HG02759 (cell line): ENCODE measurements around the gene LYRM2.

Source experiments
- ATAC-seq: cut with Tn5 transposase; IDR thresholded peaks from one replicate; pipeline ENCODE4 v1.9.1; 2021; ENCODE audit warnings: mild to moderate bottlenecking, moderate library complexity; ENCODE audit not compliant: unreplicated experiment

LYRM2 gene, protein sequence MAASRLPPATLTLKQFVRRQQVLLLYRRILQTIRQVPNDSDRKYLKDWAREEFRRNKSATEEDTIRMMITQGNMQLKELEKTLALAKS

DNA sequence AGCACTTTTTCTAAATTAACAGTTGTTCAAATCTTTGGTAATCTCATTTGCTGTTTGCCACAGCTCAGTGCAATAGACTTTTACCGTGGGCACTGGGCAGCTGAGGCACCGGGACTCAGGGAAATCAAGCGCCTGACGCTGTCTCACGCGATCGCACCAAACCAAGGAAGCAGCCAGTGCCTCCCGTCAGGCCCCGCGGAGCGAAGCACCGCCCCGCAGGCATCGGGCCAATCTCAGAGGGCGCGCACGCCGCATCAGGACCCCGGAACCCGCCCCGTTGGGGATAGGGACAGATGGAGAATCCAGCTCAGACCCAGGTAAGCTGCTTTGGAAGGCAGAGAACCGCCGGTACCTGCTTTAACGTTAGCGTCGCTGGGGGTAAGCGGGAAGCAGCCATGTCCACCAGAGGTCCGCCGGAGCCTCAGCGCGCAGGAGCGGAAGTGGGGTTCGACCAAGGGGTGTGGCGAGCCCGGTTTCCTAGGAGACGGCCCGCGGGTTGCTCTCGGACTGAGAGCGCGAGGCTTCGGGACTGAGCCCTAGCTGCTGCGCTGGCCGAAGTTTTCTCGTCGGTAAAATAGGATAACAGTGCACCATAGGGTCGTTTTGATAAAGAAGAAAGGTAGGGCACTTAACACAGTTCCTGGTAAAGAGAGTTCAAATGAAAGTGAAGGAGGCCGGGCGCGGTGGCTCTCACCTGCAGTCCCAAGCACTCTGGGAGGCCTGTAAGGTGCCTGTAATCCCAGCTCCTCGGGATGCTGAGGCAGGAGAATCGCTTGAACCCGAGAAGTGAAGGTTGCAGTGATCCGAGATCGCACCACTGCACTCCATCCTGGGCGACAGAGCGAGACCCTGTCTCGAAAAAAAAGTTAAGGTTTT is at the start of gene LYRM2:
Gene LYRM2, minus strand, starts transcription at position 428 of the 876 bp plus-strand sequence. Its CDS starts 31 bp downstream, at position 397.
- ATAC-seq: peak; percentile 99

DNA sequence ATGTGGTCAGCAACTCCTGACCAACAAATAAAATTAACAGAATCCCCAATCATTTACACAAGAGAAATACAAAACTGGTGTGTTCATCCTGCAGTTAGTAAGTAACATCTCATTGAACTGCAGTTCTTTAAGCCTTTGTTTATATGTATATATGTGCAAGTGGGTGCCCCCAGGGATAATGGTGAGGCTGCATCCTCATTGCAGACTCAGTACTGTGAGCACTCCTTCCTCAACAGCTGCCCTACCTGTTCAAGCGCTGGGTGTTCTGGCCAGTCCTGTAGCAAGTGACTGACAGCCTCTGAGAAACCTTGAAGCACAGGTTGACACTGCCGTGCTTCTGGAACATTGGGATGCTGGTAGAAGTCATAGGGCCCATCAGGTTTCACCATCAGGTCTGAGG is 49.8 kb upstream of the LYRM2 start:
- no peak for ATAC-seq

DNA sequence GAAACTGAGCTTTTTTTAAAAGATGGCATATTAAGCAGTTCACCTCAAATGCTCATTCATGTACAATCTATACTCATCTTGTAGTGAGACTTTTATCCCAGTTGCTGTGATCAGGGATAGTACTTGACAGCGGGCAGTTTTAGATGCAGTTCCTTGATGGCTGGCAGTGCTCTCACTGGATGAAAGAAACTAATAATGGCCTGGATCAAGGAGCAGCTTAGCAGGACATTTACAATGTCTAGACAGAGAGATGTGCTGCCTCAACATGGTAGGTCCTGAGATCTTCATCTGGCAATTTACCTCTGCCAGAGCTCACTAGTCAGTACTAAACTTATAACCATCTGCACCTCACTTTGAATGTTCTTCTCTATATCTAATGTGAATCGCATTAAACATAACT is 46.8 kb upstream of the LYRM2 start:
- no peak for ATAC-seq

DNA sequence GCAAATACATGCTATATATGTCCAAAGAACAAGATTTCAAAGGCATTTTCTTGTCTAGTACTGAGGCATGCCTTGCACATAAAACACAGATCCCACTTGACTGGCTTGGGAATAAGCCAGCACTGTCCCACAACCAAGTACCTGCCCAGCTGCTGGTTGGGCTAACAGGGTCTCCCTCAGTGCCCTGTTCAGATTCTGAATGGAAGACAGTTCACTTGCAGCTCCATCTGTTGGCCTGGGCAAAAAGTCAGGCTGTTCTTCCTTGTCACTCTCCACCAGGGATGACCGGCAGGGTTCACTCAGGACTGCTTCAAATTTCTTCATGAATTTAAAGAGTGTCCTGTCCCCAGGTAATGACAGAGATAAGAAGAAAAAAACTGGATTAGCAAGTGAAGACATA is 44.4 kb upstream of the LYRM2 start:
- ATAC-seq: no peak

DNA sequence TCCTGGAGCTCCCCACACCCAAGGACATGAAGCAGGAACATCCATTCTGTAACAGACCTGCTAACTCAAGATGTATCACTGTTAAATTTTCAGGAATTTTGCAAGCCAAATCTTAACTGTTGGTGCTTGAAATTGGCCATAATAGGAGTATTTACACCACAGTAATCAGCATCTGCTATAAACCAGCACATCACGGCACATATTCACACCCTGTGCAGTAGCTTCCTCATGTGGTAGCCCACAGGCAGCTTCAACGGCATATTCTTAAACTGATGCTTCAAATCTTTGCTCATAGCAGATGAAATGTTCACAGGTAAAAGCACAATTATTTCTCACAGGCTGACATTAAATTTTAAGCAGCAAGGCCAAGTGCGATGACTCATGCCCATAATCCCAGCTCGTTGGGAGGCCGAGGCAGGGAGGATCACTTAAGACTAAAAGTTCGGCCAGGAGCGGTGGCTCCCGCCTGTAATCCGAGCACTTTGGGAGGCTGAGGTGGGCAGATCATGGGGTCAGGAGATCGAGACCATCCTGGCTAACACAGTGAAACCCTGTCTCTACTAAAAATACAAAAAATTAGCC is 43.5 kb upstream of the LYRM2 start:
- ATAC-seq: no peak

DNA sequence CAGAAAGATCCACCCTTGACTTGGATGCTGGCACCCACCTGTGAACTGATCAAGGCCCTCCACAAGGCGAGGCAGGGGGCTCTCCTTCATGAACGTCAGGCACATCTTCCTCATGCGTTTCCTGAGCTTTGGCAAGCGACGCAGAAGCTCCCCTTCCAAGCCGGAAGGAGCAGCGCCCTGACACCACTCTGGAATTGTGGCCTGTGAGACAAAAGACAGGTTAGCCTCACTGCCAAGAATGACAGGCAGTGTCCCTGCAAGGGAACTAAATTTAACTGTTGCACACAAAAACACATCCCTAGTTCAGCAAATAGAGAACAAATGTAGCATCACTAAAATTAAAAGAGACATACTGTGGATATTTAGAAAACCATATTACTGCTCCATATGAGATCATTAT is 42.0 kb upstream of the LYRM2 start:
- no peak for ATAC-seq

DNA sequence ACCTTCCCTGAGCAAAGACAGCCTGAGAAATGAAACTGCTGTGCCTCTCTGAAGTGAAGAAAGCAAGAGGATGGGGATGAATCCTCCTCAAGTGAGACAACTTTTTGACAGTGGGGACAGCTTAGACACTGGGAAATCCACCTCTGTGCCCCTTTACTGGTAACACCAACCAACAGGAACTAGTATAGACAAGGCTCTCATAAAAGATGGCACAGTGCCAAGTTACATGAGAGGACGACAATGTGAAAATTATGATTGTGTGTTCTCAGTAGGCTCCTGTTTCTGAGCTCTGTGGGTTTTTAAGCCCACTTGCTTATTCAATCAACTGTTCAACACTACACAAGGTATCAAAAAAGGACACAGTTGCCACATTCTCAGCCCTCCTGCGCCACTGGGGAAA is 41.6 kb upstream of the LYRM2 start:
- ATAC-seq: no peak

DNA sequence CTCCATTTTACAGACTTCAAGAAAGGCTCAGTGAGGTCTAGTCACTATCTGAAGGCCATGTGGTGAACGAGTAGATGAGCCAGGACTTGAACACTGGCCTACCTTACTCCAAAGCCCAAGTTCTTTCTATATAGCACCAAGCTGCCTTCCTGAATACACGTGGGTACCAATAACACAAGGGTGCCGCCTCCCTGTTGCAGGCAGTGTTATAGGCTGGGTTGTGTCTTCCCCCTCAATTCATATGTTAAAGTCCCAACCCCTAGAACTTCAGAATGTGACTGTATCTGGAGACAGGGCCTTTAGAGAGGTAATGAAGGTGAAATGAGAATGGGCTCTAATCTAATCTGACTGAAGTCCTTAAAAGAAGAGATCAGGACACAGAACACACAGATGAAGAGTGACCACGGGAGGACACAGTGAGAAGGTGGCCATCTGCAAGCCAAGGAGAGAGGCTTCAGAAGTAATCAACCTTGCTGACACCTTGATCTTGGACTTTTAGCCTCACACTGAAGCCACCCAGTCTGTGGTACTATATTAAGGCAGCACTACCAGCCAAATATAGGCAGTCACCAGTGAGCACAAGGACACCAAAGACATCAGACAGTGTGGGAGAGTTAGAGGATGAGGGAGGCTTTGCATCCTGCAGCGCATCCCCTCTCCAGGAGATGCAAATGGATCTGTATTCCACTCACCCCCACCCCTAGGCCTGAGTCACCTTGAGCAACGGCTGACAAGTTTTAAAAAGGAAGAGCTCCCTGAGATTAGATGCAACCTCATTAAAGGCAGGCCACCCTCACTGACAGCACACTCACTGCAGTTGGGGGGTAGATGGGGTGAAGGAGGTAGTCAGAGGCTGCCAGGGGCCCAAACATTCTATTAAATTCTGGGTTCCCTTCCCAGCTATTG is 40.9 kb upstream of the LYRM2 start:
- no peak for ATAC-seq

DNA sequence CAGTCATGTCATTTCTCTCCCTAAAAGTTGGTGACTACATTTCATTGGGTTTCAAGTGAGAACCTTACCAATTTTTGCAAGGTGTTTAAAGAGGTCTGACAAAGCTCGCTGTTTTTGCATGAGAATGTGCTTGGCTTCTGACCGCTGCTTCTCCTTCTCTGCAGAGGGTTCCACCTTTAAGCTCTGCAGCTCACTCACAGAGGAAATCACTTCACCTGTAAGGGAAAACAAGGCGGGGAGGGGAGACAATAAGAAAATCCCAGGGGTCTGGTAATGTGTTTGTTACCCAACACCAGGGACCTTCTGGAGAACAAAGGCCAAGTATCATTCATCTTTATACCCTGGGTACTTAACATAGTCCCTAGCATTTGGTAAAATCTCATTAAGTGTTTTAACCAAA is 40.0 kb upstream of the LYRM2 start:
- no peak for ATAC-seq

DNA sequence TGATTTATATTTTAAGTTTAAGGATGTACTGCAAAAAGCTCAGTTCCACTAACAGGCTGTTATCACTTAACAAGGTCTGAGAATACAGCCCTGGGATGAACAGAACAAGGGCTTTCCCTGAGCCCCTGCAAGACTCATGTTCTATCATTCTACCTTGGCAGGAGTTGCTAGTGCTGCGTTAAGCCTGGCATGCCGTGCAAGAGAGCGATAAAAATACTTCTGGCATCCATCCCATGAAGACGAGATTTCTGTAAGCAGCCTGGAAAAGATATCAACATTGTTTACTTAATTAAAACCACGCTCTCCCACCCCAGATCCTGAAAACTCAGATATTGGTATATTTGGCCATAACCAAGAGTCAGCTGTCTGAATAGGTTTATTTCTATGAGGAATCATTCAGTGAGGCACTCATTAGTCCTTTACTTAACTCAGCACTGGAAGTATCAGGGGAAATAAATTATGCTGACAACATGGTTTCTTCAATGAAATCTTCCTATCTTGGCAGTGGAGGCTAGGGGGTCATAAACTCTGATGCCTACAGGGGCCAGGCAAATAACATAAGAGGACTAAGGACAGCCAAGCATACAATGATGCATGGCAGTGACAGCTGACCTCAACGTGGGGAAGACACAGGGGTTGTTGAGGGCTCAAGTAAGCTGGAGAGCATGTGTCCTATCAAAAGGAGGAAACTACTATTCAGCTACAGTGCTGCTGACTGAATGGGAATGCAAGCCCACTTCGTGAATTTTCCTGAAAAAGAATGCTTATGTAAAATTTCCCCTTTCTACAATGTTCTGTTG is 37.6 kb upstream of the LYRM2 start:
- ATAC-seq: no peak

DNA sequence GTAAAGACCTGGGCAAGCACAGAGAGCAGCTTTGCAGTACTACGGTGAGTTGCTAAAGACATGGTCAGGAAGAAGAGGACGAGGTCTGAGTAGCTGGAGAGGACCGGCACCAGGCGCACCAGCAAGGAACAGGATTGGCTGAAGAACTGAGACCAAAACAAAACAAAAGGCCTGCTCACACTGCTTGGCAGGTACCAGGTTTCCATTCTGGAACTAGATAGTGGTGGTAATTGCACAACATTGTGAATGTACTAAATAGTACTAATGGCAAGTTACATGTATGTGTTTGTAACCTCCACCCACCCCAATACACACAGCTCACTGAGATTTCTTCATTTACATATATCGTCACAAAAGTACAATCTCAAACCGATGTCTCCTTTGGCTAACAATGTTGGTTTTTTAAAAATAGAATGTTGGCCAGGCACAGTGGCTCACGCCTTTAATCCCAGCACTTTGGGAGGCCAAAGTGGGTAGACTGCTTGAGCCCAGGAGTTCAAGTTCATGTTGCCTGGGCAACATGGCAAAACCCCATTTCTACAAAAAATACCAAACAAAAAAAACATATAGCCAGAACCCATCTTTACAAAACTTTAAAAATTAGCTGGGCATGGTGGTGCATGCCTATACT is 32.5 kb upstream of the LYRM2 start:
- ATAC-seq: no peak

DNA sequence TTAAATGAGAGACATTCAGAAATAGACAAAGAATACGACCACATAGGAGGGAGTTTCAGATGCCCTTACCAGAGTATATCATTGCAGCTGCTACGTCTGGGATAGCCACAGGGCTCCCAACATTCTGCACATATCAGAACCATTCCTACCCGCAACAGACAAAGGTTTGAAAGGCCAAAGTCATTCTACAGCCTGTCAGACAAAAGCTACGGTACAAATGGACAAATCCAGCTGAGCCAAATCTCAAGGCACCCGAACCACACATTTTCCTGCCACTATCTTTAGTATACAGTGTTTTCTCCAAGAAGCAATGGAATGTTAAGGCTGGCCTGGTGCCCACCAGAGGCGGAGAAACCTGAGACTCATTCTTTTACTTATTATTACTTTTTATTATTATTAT is 30.5 kb upstream of the LYRM2 start:
- no peak for ATAC-seq

DNA sequence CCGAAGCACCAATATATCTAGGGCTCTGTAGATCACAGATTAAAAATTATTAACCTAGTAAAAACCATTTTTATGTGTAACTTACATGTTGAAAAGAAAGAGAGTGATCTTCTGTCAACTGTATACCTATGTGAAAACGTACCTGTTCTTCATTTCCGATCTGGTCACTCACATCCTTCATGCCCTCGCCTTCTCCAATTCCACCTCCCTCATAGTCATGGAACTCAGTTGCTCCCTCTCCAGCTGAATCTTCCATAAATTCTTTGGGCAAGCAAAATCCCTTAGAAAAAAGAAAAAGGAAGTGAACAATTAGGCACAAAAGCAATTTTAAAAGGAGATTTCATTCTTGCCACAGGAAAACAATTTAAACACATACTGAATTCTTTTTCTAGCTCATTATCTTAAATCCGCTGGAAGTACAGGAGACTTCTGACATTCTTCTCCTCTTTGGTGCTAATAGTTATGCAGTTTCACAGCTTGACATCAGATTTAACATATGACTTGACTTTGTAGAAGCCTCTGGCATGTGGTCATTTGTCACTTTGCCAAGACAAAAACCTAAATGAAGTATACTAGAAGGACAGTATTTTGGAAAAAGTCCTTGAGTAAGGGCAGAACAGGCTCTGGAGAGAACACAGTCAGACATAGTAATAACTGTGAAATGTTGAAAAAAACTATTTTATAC is 29.5 kb upstream of the LYRM2 start:
- ATAC-seq: no peak

DNA sequence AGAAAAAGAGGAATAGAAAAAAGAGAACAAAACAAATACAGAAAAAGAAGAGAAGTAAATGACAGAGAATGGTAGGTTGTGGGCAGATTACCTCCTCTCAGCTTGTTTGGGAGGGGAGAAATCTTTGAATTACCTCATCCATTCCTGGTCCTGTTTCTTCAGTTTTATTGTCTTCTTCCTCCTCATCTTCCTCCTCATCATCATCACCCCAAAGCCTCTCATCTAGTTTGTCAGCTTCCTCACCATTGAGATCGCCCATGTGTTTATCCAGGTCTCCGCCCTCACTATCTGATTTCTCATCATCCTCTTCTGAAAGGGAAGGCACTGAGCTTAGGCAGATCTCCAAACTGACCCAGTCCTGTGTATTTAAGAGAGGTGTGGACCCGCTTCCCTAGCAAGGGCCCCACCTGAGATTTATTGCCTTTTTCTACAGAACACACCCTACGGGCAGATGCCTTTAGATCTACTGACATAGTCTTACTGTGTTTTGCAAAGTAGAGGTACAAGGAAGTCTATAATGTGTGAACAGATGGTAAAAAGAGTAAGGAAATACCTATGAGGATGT is 24.2 kb upstream of the LYRM2 start:
- ATAC-seq: no peak

DNA sequence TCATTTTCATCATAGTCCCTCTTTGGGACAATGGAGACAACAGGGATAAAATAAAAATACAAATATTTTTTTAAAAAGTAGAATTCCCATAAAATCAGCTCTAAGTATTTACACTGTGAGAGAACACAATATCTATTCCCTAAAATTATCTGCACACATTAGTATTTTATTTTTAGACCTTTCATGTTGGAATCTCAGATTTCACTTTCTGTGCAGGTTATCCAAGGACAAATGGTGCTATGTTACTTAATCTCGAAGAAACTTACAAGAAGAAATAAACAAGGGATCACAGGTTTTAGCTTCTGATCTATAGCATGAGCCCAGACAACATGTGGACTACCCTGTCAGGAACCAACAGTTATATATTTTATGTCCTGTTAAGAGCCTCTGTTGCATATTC is 23.0 kb upstream of the LYRM2 start:
- ATAC-seq: no peak

DNA sequence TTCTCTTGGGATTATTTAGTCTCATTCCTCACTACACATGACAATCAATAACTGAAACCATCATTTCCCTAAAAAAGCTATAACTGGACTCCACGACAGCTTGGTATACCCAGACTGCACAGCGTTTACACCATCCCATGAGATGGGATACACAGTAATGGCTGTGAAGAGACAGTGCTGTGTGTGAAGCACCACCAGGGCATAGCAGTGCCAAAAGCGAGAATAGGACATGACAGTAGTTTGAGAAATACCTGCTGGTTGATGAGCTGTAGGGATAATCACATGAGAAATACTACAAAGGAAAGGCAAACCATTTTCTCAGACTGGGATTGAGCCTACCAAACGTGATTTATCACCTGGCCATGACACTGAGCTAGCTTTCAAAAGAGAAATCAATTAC is 22.4 kb upstream of the LYRM2 start:
- no peak for ATAC-seq

DNA sequence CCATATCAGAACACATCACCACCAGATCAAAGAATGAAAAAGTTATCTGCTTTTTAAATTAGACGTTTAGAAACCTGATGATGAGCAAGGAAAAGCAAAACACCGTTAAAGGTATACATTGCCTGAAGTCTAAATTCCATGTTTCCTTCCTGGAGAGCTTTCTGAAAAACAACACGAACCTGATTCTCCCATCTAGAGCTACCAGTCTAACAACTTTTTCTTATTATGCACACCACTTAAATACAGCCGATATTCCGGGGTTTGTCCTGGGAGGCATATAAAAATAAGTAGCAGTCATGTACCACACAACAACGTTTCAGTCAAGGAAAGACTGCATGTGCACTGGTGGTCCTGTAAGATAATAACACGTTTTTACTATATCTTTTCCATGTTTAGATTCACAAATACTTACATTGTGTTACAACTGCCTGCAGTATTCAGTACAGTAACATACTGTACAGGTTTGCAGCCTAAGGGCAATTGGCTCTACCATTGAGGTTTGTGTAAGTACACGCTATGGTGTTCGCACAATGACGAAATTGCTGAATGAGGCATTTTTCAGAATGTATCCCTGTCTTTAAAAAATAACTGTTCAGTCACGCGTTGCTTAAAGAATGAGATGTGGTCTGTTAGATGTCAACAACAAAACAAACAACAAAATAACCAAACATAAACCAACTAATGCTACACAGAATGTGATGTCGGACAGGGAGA is 19.1 kb upstream of the LYRM2 start:
- no peak for ATAC-seq

DNA sequence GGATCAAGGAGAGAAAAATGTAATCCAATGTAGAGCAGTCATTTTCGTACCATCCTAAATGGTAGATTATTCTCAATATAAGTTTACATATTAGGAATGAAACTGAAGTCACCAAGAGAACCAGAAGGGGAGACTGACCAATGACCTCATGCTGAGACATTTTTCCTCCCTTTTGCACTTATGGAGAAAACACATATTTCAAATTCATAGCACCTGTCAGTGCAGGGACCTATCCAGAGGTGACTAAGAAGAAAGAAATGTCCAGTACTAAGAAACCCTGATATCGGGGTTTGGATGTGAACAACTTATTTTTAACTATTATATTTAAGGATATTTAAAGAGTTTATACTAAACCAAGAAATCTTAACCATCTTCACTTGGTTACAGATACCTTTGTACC is 16.6 kb upstream of the LYRM2 start:
- no peak for ATAC-seq

DNA sequence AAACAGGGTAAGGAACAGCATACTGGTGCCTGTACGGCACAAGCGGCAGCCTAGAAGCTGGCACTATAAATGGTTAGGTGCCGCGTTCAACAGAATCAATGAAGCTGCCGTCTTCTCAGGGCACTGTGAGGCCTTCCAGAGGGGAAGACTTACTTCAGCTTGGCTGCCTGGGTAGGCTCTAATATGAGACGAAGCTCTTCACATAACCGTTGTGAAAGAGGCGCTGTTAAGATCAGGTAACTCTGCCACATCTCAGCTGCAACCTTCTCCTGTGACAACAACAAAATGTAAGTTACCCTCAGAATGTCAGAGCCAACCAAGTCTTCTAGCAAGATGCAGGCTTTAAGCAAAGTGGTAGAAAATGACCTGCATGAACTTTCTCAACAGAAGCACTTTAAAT is 12.0 kb upstream of the LYRM2 start:
- no peak for ATAC-seq
